AG09309 (cell line): ENCODE data around the gene GRAMD1A.
A peak's percentile ranks its signal among the peaks of the same experiment; 100 is the strongest.
"Not testable (repeated sequence)": the region's sequence is repeated elsewhere in the genome, so short reads cannot be mapped to it uniquely, and the experiment has no call there.

Experiments used
- DNase-seq: peaks from one replicate; pipeline ENCODE4 v3.0.0-alpha.2; 2010; ENCODE audit warnings: low read depth
- H3K4me3 ChIP-seq: 2 replicates; pipeline ENCODE4 v1.5.1; 2011; ENCODE audit warnings: mild to moderate bottlenecking, low read depth, low read length, moderate library complexity; ENCODE audit not compliant: control insufficient read depth
- CTCF ChIP-seq: IDR thresholded peaks from 2 replicates; pipeline ENCODE4 v1.5.1; 2011; ENCODE audit warnings: mild to moderate bottlenecking, low read depth, low read length, inconsistent platforms; ENCODE audit not compliant: insufficient read depth, control insufficient read depth; ENCODE audit errors: missing control alignments

GRAMD1A gene

GRCh38 chr19:34997071-34997617, 3.0 kb upstream of the GRAMD1A start:
- no peak for DNase-seq
- H3K4me3 ChIP-seq: no peak overlapping the region
- TF ChIP-seq CTCF: no peak

- H3K4me3 ChIP-seq, DNase-seq: not testable (repeated sequence)
Measured at GRCh38 chr19:34998224-34998623, 1.9 kb upstream of the GRAMD1A start.

- peak overlapping the region; percentile 64 for H3K4me3 ChIP-seq
- DNase-seq: no peak
- no peak for TF ChIP-seq CTCF
Measured at GRCh38 chr19:34998777-34999497, 1.2 kb upstream of the GRAMD1A start.

- no peak for DNase-seq
- no peak for TF ChIP-seq CTCF
Measured at GRCh38 chr19:35000338-35000646, 169 bp downstream of the GRAMD1A start.

GRCh38 chr19:35000647-35001501, 751 bp downstream of the GRAMD1A start:
- TF ChIP-seq CTCF: no peak
- H3K4me3 ChIP-seq: peak overlapping the region; percentile 64
- no peak for DNase-seq

More at GRCh38 chr19:35000338-35000646, 169 bp downstream of the GRAMD1A start:
- H3K4me3 ChIP-seq: peak overlapping the region; percentile 64

GRCh38 chr19:35002037-35002535, 2.0 kb downstream of the GRAMD1A start:
- no peak overlapping the region for H3K4me3 ChIP-seq
- DNase-seq: no peak
- TF ChIP-seq CTCF: no peak
